NCI-H446 treated with DMSO at 0.1 percent for 48 hours (cell line): ENCODE measurements around the gene UCHL5.

Source experiments
- DNase-seq: peaks from one replicate; lab custom pipeline; 2025; lab: John Stamatoyannopoulos, UW

Gene UCHL5

DNA sequence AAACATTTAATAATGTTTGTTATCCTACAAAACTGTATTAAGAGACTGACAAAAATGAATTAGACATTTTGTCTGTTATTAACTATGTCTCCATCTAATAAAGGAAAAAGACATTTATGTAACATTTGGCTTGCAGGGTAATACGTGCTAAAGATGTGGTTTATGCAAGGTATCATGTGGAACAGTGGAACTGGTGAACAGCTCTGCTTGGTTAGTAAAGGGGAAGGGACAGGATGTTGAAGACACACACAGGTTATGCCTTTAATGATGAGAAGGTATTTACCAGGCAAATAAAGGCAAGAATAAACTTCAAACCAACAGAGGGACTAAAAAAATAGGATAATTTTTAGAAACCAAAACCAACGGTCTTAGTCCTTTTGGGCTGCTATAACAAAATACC lies 93.1 kb downstream of the UCHL5 start:
- DNase-seq: no peak

DNA sequence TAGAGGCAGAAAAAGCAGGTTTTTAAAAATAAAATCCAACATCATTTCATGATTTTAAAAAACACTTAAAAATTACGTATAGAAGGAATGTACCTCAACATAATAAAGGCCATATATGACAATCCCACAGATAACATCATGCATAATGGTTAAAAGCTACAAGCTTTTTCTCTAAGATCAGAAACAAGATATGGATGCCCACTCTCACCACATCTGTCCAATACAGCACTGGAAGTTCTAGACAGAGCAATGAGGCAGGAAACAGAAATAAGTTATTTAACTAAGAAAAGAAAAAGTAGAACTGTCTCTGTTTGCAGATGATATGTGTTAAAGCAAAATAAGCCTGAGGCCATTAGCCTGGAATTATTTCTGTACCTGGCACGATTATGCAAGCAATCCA lies 96.3 kb downstream of the UCHL5 start:
- no peak for DNase-seq
